ENCODE data around the gene PAIP2B.

Gene PAIP2B

GRCh38 chr2:71153585-71154224, 73.2 kb downstream of the PAIP2B start:
- DNase-seq (ENCODE audit: low read depth) = no peak

GRCh38 chr2:71151620-71152019, 75.3 kb downstream of the PAIP2B start:
- no peak for DNase-seq (ENCODE audit: low read depth)

GRCh38 chr2:71150082-71150816, 76.7 kb downstream of the PAIP2B start:
- no peak for DNase-seq (ENCODE audit: low read depth)

GRCh38 chr2:71148506-71149063, 78.3 kb downstream of the PAIP2B start:
- no peak for DNase-seq (ENCODE audit: low read depth)

GRCh38 chr2:71143782-71144181, 83.1 kb downstream of the PAIP2B start:
- DNase-seq (ENCODE audit: low read depth) = no peak

GRCh38 chr2:71136174-71136573, 90.7 kb downstream of the PAIP2B start:
- DNase-seq (ENCODE audit: low read depth) = no peak

- no peak for DNase-seq (ENCODE audit: low read depth)
Observed at GRCh38 chr2:71133603-71134002, 93.3 kb downstream of the PAIP2B start.

Data from activated T-helper 9 cell treated with anti-CD3 and anti-CD28 coated beads, Interleukin-2, amount 50 U/mL, for 16 hours (primary cell).